ENCODE measurements around the gene DNAH3.

DNAH3 gene

GRCh38 chr16:21159281-21159951 lies 8.8 kb upstream of the DNAH3 start:
- TF ChIP-seq TAF1 (IDR thresholded peaks at IDR 0.05; ENCODE audit: borderline replicate concordance, insufficient read depth, low read length) = no peak
- no peak for TF ChIP-seq REST (IDR thresholded peaks at IDR 0.05; ENCODE audit: insufficient read depth in 1 of 2, low read depth in 2 of 2, low read length in 2 of 2)
- no peak for TF ChIP-seq FOXP2 (optimal IDR thresholded peaks at IDR 0.05; ENCODE audit: borderline replicate concordance, extremely low read depth, extremely low read length, insufficient read depth)

- TF ChIP-seq FOXP2 (optimal IDR thresholded peaks at IDR 0.05; ENCODE audit: borderline replicate concordance, extremely low read depth, extremely low read length, insufficient read depth) (no peak), TAF1 (IDR thresholded peaks at IDR 0.05; ENCODE audit: borderline replicate concordance, insufficient read depth, low read length) (no peak), POLR2AphosphoS5 (IDR thresholded peaks at IDR 0.05; ENCODE audit: low read depth, low read length) (no peak), REST (IDR thresholded peaks at IDR 0.05; ENCODE audit: insufficient read depth in 1 of 2, low read depth in 2 of 2, low read length in 2 of 2) (no peak), SIN3A (IDR thresholded peaks at IDR 0.05; ENCODE audit: borderline replicate concordance, insufficient read depth, low read length) (no peak)
These were observed 7.8 kb upstream of the DNAH3 start, which contains the start of gene LDAF1 for GRCh38 chr16:21158208-21159110. TSS of gene LDAF1 (plus strand) at chr16:21158674. CDS start at chr16:21161183, 2,509 bp downstream.

DNA sequence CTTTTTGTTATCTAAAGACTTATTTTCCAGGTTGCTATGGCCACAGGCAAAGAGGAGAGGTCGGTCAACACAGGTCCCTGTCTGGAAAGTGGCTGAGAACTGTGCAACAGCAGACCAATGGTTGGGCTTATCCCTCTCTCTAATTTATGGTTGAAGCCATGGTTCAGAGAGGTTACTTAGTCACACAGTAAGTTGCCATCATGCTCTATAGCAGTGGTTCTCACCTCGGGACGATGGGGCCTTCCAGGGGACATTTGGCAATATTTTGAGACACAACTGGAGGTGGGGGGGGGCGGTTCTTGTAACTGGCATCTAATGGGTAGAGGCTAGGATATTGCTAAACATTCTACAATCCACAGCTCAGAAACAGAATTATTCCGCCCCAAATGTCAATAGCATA lies 7.0 kb upstream of the DNAH3 start:
- no peak for TF ChIP-seq FOXP2 (optimal IDR thresholded peaks at IDR 0.05; ENCODE audit: borderline replicate concordance, extremely low read depth, extremely low read length, insufficient read depth)
- TF ChIP-seq SIN3A (IDR thresholded peaks at IDR 0.05; ENCODE audit: borderline replicate concordance, insufficient read depth, low read length) = no peak
- TF ChIP-seq POLR2AphosphoS5 (IDR thresholded peaks at IDR 0.05; ENCODE audit: low read depth, low read length) = no peak
- TF ChIP-seq TAF1 (IDR thresholded peaks at IDR 0.05; ENCODE audit: borderline replicate concordance, insufficient read depth, low read length) = no peak

DNA sequence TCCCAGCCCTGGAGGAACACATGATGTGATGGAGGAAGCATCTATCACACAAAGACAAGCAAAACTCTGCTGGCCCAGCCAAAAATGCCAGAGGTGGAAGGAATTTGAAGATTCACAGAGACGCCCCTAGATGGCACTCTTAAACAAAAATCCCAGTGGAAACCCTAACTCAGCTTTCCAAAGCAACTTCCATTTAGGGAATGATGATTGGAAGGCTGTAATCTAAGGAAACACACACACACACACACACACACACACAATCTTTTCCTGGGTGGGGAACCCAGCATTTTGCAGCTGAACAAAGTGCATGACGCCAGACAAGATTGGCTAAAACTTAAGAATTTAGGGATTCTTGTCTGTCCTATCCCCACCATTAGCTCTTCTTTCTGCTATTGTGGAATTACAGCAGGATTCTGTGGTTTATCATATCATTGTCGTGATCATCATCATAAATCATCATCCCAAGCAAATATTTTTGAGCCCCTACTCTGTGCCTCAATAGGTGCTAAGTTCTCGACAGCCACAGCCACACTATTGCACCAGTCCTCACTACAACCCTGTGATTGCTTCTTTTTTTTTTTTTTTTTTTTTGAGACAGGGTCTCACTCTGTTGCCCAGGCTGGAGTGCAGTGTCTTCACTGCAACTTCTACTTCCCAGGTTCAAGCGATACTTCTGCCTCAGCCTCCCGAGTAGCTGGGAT lies 6.3 kb upstream of the DNAH3 start:
- TF ChIP-seq SIN3A (IDR thresholded peaks at IDR 0.05; ENCODE audit: borderline replicate concordance, insufficient read depth, low read length) (0 out of 2 replicates have a peak, but pooled peaks have one; percentile 41), REST (IDR thresholded peaks at IDR 0.05; ENCODE audit: insufficient read depth in 1 of 2, low read depth in 2 of 2, low read length in 2 of 2) (no peak), POLR2AphosphoS5 (IDR thresholded peaks at IDR 0.05; ENCODE audit: low read depth, low read length) (no peak), TAF1 (IDR thresholded peaks at IDR 0.05; ENCODE audit: borderline replicate concordance, insufficient read depth, low read length) (no peak), FOXP2 (optimal IDR thresholded peaks at IDR 0.05; ENCODE audit: borderline replicate concordance, extremely low read depth, extremely low read length, insufficient read depth) (no peak)

GRCh38 chr16:21145738-21146137 lies 4.9 kb downstream of the DNAH3 start:
- TF ChIP-seq REST (IDR thresholded peaks at IDR 0.05; ENCODE audit: insufficient read depth in 1 of 2, low read depth in 2 of 2, low read length in 2 of 2) = no peak
- TF ChIP-seq POLR2AphosphoS5 (IDR thresholded peaks at IDR 0.05; ENCODE audit: low read depth, low read length) = no peak
- no peak for TF ChIP-seq TAF1 (IDR thresholded peaks at IDR 0.05; ENCODE audit: borderline replicate concordance, insufficient read depth, low read length)
- no peak for TF ChIP-seq FOXP2 (optimal IDR thresholded peaks at IDR 0.05; ENCODE audit: borderline replicate concordance, extremely low read depth, extremely low read length, insufficient read depth)
- no peak for TF ChIP-seq SIN3A (IDR thresholded peaks at IDR 0.05; ENCODE audit: borderline replicate concordance, insufficient read depth, low read length)
